SKM-1 (cell line): ENCODE results near the gene SCUBE3.
A peak's percentile ranks its signal among the peaks of the same experiment; 100 is the strongest.

Experiments
- DNase-seq: peaks from one replicate; lab custom pipeline; 2025; ENCODE audit not compliant: unreplicated experiment; lab: John Stamatoyannopoulos, UW

SCUBE3 gene

DNA sequence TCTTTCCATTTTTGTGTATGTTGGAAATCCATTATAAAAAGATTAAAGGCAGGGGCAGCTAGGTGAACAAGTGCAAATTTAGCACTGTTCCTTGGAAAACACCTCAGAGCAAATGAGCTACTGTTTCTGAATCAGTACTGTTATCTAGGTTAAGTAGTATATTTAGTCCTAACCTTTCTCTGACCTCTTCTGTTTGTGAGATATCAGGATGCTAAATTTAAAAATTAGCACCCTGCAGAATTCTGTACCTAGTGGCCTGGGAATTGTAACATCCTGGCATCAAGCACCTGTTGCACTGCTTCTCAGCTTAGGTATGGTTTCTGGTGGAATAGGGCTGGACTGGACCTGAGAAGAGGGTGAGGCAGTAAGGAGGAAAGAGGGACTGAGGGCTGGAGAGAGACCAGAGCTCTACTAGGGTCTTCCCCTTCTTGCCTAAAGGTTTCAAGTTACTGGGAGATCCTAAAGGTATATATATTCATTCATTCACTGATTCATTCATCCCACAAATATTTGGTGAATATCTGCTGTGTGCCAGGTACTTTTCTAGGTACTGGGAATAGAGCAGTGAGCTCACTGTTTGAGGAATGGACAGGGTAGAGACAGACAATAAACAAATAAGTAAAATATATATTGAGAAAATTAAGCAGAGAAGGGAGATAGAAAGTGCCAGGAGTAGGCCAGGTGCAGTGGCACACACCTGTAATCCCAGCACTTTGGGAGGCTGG lies 51.0 kb downstream of the SCUBE3 start:
- no peak for DNase-seq

DNA sequence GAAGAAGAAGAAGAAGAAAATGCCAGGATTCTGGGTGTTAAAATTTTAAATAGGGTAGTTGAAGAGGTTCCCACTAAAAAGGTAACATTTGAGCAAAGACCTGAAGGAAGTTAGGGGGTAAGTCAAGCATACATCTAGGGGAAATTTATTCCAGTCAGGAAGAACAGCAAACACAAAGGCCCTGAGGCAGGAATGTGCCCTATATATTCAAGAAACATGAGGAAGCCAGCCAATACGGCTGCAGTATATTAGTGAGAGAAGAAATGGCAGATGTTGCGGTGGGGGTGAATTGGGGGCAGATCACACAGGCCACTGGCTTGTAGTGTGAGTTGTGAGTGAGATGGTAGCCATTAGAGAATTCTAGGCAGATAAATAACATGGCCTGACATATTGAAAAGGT lies 51.8 kb downstream of the SCUBE3 start:
- DNase-seq: no peak

DNA sequence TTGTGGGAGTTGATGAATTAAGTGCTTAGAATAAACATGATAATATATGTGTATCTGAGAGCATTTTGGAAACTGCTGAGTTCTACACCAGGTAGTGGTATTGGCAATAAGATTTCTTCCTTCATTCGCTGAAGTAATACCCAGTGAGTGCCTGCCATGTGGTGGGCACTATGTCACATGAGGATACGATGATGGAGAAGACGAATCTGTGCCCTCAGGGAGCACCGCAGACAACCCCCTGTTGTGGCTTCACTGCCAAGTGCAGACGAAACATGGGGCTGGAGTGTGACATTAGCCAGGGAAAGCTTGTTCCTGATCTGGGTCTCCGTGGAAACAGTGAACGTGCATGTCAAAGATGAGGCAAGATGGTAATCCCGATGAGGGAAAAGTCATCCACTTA lies 53.7 kb downstream of the SCUBE3 start:
- DNase-seq: no peak

DNA sequence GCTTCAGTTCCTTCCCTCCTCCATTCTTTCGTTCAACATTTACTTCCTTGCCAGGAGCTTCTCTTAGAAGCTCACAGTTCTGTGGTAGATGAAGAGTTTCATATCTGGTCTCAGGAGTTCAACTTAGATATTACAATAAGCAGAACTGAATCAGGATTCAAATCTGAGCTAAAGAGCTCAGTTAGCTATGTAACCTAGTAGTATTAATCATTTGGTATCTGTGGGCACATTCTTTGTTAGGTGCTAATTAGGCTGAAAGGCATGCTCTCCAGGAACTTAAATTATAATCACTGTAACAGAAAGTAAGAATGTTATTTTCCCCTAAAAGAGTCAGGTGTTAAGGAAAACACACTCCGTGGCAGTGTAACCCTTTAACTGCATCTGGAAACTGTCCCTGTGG lies 54.1 kb downstream of the SCUBE3 start:
- DNase-seq: no peak

DNA sequence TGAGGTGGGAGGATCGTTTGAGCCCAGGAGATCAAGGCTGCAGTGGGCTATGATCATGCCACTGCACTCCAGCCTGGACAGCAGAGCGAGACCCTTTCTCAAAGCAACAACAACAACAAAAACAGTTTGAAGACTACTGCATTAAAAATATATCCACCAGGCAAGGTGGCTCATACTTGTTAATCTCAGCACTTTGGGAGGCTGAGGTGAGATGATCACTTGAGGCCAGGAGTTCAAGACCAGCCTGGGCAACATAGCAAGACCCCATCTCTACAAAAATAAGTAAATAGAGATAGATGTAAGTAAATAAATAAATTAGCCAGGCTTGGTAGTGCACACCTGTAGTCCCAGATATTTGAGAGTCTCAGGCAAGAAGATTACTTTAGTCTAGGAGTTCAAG lies 58.2 kb downstream of the SCUBE3 start:
- no peak for DNase-seq

DNA sequence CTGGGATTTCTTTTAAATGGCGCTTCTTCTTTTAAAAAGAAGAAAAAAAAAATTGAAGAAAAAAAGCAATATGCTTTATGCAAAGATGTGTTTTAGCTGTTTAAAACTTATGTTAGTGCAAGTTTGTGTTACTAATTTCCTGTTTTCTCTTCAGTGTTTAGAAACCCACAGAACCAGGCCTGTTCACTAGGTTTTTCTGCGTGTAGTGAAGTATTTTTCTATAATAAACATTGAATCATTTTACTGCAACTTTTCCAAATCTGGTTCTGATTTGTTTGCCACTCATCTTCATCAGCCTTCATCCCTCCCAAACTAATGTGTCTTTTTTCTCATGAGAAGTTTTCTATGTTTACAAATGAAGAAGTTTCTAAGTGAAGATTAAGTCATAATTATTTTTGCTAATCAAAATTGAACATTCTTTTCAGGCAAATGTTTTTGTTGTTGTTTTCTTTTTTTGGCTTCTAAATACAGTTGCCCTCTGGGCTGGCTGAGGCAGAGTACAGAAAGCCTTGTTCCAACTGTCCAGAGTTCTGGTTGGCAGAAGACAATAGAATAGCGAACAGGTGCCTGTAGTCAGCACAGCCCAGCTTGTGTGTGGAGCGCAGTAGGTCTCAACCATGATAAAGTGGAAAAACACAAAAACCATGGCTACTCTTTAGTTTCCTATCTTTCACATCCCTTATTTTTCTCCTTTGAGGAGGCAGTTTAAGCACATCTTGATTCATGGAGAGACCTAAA lies 60.2 kb downstream of the SCUBE3 start:
- no peak for DNase-seq

DNA sequence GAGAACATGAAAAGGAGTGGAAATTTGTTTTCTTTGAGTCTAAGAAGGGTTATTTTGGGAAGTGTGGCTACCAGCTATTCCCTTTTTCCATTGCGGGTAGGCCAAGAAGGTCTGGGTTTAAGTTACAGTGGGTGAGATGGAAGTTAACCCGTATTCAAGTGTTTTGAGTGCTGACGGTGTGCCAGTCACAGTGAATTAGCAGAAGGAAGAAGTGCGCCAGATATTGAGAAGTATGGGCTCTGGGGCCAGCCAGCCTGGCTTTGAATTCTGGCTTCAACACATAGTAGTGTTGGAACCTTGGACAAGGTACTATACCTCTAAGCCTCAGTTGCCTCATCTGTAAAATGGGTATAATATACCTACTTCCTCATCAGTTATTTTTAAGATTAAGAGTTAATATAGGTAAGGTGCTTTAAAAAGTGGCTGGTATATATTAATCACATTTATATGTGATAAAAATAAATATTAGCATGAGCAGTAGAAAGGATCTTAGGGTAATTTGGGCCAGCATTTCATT lies 62.0 kb downstream of the SCUBE3 start:
- no peak for DNase-seq

DNA sequence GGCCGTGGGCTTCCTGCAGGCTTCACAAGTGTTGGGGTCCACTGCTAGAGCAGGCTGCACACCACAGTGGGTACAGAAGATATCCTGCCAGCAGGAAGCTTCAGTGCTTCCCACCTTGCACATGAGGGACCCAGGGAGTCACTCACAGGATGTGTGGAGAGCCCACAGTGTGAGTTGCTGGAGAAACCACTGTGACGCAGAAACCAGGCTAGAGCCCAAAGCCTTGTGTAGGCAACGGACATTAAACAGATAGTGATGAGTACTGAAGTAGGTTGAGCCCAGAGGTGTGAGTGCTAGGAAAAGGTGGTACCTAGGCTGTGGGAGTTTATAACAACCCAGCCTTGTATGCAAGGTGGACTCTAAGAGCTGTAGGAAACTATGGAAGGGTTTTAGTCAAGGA lies 65.0 kb downstream of the SCUBE3 start:
- no peak for DNase-seq

DNA sequence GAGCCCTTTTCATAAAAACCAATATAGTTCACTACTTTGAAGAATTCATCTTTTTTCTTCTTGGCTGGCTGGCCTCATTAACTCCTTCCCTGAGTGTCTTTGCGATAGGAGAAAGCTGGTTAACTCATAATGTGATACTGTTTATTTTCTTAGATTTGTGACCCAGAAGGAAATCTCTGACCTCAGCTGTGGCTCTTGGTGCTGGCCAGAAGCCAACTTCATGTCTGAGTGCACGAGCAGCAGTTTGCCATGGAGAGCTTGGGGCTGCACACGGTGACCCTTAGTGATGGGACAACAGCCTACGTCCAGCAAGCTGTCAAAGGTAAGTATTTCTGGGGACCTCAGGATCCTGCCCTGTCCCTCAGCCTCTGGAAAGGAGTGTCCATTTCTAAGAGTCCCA lies 67.1 kb downstream of the SCUBE3 start:
- no peak for DNase-seq

DNA sequence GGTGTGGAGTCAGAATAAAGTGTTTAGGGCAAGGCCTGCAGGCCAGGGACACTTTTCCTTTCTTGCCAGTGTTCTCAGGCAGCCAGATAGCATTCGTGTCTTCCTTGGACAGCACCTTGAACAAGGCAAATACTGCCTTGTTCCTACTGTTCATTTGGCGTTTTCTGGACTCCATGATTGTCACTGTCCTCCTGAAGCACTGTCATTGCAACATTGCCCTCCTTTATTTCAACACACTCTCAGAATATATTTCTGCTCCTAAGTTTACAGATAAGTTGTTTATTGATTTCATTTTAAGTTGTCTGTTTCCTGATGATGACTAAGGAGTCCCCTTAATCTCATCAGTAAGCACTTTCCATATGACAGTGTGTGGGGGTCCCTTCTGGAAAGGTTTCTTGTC lies 68.7 kb downstream of the SCUBE3 start:
- no peak for DNase-seq

DNA sequence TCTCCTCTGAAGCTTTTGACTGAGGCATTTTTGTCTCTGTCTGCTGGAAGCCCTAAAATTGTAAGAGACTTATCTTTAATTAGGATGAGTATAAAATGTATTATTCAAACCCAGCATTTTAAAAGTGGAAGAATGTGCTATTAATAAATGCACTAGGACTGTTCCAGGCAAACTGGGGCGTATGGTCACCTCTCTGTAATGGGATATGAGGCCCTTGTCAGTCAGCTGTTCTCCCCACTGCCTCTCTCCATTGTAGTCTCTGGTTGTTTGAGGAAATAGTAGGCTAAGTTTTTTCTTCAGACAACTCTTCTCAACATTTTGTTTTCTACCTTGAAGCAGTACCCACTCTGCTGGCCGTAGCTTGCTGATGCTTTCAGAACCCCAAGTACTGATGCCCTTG lies 69.6 kb downstream of the SCUBE3 start:
- DNase-seq: no peak

DNA sequence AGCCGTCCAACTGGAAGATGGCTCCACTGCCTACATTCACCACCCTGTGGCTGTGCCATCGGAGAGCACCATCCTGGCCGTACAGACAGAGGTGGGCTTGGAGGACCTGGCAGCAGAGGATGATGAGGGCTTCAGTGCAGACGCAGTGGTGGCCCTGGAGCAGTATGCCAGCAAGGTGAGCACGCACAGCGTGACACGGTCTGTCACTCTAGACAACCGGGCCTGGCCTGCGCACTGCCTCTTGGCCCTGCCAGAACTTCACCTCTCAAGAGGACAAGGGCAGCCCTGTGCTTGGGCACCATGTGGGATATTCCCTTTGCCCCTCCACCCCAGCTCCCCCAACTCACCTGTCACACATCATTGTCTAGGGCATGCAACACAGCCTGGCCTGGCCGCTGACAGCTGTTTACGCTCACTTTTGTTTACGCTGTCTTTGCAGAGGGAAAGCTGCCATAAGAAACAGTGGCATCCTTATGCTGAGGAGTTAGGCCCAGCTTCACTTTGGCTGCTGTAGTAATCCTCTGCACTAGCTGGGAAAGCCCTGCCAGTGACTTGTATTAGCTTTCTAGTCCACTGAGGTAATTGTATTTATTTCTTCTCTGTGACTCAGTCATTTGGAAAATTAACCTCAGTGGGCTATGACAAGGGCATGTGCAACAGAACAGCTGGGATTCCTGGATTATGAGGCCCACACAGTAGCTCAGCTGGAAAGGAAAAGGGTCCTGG lies 74.1 kb downstream of the SCUBE3 start:
- DNase-seq: no peak

DNA sequence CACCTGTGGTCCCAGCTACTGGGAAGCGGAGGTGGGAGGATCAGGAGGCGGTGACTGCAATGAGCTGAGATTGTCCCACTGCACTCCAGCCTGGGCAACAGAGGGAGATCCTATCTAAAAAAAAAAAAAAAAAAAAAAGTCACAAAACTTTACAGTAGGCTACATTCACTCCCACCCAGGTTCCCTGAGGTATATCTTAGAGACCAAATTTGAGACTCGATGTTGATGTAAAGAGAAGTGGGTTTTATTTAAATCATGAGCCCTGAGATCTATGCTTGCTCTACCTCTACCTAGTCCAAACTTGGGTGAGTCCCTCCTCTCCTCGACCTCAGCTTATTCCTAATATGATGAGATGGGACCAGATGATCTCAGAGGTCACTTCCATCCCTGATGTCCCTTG lies 75.1 kb downstream of the SCUBE3 start:
- no peak for DNase-seq

DNA sequence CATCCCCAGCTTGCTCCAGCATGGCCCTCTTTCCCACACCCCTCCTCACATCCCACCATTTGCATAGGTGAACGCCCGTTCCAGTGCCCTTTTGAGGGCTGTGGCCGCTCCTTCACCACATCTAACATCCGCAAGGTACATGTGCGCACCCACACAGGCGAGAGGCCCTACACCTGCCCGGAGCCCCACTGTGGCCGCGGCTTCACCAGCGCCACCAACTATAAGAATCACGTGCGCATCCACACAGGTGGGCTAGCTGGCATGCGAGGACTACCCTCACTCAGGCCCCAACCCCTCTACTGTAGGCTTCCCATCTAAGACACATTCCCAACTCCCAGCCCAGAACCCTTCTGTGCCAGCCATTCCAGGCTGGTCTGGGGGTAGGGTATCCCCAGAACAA lies 77.7 kb downstream of the SCUBE3 start:
- no peak for DNase-seq

DNA sequence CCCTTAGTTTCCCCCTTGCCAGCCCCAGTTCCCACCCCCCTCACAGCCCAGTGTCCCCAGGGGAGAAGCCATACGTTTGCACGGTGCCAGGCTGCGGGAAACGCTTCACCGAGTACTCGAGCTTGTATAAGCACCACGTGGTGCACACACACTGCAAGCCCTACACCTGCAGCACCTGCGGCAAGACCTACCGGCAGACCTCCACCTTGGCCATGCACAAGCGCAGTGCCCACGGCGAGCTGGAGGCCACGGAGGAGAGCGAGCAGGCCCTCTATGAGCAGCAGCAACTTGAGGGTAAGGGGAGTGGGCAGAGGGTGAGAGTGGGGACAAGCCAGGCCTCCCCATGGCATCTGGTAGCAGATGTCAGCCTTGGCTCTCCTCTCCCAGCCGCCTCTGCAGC lies 78.7 kb downstream of the SCUBE3 start:
- no peak for DNase-seq

DNA sequence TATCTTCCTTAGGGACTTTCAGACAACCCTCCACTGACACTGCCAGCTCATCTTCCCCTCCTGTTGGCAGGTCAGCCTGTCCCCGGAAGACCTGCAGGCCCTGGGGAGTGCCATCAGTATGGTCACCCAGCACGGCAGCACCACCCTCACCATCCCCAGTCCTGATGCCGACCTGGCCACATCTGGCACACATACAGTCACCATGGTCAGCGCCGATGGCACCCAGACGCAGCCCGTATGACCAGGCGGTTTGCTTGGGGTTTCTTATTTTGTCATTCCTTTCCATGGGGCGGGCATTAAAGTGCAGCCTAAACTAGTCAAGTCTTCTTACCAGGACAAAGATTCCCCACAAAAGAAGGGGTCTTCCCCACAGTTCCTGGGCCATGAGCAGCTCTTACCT lies 79.9 kb downstream of the SCUBE3 start:
- DNase-seq: no peak

DNA sequence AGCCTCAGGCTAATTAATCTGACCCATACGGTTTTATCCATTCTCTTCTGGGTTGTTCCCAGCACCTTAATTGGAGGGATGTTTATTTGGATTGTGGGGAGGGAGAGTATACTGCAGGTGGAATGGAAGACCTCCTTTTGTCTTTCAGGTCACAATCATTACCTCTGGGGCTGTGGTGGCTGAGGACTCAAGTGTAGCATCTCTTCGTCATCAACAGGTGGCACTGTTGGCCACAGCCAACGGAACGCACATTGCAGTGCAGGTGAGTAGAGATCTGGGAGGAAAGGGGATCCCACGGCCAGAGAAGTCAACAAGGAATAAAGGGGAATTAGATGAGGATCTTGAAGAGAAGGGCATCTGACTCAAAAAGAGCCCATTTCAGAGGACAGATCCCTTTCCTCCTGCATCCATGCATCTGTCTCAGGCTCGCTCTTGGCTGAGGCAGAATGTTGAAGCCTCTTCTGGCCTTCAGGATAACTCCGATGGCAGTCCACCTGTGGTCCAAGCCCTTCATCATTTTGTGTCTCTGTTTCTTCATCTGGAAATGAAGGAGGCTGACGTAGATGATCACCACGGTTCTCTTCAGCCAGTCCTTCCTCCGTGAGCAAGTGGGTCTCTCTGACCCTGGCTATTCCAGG lies 80.7 kb downstream of the SCUBE3 start:
- no peak for DNase-seq

DNA sequence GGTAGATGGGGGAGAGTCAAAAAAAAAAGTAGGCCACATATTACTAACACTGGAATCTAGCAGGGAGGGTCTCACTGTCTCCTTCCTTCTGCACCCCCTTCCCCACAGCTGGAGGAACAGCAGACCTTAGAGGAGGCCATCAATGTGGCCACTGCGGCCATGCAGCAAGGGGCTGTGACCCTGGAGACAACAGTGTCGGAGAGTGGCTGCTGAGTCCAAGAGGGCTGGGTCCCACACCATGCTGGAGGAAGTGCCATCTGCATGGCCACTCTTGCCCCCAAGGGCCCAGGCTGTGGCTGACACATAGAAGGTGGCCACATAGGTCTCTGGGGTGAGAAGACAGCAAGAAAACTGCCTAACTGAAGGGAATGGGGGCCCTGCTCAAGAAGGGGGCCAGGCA lies 81.3 kb downstream of the SCUBE3 start:
- no peak for DNase-seq

DNA sequence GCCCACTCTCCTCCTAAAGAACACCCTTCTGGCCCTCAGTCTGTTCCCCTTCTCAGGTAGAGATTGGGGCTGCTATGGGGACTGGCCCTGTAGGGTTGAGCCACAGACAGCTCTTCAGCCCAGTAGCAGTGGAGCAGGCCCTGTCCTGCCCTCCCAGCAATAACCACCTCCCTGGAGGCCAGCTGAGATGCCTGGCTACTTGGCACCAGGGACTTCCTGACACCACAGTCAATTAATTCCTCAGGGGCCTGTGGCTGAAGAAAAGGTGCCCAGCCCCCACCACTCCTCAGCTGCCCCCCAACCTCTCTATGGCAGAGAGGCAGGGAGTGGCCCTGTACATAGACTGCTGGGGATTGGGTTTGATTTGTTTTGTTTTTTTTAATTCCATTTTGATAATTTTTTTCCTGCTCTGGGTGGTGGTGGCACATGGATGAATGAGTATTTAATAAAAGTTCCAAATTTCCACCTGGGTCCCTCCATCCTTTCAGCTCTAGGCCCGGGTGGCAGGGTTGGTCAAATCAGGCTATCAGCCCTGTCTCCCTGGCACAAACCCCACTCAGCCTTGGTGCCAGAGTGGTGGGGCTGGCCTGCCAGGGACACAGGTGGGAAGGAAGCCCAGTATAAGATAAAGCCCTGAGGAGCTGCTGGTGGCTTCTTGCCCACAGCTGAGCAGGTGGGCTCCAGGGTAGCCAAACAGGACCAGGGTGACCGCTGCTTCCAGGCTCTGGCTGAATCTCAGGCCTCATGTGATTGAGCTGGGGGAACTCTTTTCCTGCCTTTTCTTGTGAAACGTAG lies 82.0 kb downstream of the SCUBE3 start:
- no peak for DNase-seq

DNA sequence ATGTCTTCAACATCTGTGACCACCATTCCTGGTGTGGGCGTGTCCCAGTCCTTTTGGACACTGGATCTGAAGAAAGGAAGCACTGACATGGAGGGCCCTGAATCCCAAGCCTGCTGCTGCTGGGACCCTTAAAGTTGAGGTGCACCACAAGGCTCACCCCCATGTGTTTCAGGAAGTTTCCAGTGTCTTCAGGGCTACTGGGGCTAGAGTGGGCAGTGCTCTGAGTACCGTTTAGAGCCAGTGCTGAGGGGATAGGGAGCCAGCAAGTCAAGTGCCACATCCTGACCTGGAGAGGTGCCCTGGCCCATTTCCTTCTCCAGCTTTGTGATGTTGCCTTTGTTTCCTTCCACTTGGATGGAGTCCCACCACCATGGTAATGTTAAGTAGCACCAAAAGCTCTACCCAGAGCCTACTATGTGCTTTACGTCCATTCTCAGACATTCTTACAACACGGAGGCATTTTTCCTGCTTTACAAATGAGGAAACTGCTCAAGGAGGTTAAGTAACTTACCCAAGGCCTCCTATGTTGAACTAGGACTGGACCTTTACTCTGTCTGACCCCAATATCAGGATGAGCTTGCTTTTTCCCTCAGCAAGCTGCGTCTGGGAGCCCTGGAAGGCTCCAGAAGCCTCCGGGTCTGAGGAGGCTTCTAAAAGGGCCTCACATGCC lies 83.3 kb downstream of the SCUBE3 start:
- DNase-seq: peak; percentile 67
